Suprapubic skin (tissue), 4 donors: ENCODE results near the gene SRSF3. TPM values are rescaled to one million over a fixed set of nuclear protein-coding genes. Genes with fewer than 3 reads are reported as not detected.
A peak's percentile ranks its signal among the peaks of the same experiment; 100 is the strongest.
"Not testable (repeated sequence)": the region's sequence is repeated elsewhere in the genome, so short reads cannot be mapped to it uniquely, and the experiment has no call there.

Experiments
- DNase-seq, 2 donors: peaks; one replicate each; pipeline ENCODE4 v3.0.0-alpha.2; 2019; ENCODE audit warnings: low spot score in 2 of 2
- H3K27ac ChIP-seq: fragments of 200-600 bp; sonication (generic); one replicate; pipeline ENCODE4 v1.5.1; 2019
- H3K27me3 ChIP-seq: fragments of 200-600 bp; sonication (generic); one replicate; pipeline ENCODE4 v1.5.1; 2019
- H3K36me3 ChIP-seq: fragments of 200-600 bp; sonication (generic); one replicate; pipeline ENCODE4 v1.5.1; 2019
- H3K4me1 ChIP-seq: fragments of 200-600 bp; sonication (generic); one replicate; pipeline ENCODE4 v1.5.1; 2019
- H3K4me3 ChIP-seq: fragments of 200-600 bp; sonication (generic); one replicate; pipeline ENCODE4 v1.5.1; 2019; ENCODE audit warnings: mild to moderate bottlenecking
- H3K9me3 ChIP-seq: fragments of 200-600 bp; sonication (generic); one replicate; pipeline ENCODE4 v1.5.1; 2019
- EP300 ChIP-seq: sonication (generic); formaldehyde crosslinking; IDR thresholded peaks from one replicate; pipeline ENCODE4 v1.6.1; 2017; ENCODE audit warnings: antibody characterized with exemption
- POLR2A ChIP-seq, 2 donors: fragments of 450-650 bp; IDR thresholded peaks; one replicate each; pipeline ENCODE4 v1.6.1; 2017; ENCODE audit warnings: antibody characterized with exemption in 2 of 2, mild to moderate bottlenecking in 2 of 2, moderate library complexity in 2 of 2
- POLR2AphosphoS5 ChIP-seq, 3 donors: sonication (generic); formaldehyde crosslinking; IDR thresholded peaks; one replicate each; pipeline ENCODE4 v1.6.1; 2017; ENCODE audit warnings: antibody characterized with exemption in 3 of 3
- WGBS: methylation state at CpG from one replicate; pipeline ENCODE4 v1.1.5; 2018; 5-methylcytosine and 5-hydroxymethylcytosine counted together
- total RNA-seq, 4 donors: library from RNA; depleted of rRNA; stranded (reverse); fragments of >200 nt; gene quantifications; one replicate each; pipeline ENCODE4 v1.1.0, GENCODE V29; 2016
- TF ChIP-seq, protein P1 (sequence below), 2 donors: fragments of 200-600 bp in 1 of 2; fragments of 450-650 bp in 1 of 2; sonication (generic) in 1 of 2; IDR thresholded peaks; one replicate each; pipeline ENCODE4 v1.5.1; 2016 to 2019; ENCODE audit warnings: antibody characterized with exemption in 2 of 2, mild to moderate bottlenecking in 1 of 2, moderate library complexity in 1 of 2

SRSF3 gene
- total RNA-seq, 4 donors from 2014 or later = 152 to 180 (median 167) TPM

DNA sequence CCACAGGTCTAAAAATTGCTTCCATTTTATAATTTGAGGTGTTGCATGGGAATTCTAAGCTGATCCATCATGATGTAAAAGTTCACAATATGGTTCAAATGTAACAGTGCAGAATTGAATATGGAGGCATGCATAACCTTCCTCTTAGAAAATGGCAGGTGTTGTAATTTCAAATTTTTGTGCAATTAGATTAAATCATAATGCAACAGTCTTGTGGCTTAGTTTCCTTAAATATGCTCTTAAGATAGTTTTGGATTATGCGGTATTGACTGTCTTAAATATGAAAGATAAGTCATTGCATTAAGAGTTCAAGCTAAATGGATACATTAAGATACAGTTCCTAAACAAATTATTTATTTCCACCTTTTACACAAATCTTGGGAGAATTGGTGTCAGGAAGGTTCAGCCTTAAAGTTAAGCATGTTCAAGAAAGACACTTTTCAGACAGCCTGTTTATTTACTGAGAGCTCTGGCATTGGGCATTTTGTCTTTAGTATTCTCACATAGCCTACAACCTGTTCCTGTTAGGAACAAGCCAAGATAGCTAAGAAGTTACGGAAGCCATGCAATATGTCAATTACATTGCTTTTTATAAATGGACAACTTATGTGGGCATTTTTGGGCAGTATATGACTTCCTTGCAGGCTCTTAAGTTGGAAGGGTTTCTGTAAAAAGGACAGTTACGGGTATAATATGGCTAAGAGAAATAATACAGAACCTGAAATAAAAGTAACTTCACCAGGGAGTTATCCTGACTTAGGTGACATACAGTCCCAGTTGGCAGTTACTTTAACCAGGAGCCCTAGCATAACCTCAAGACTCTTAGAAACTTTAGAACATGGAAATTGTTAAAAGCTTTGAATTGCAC lies 9.3 kb downstream of the SRSF3 start:
- WGBS = 87% methylated on average over 3 of the region's 3 CpGs
- Histone ChIP-seq H3K9me3 (no peaks in the 10 kb centered on the region), H3K4me3 (no peak overlapping the region), H3K4me1 (peaks cover 95% of the 10 kb centered on the region), H3K27me3 (no peaks in the 10 kb centered on the region), H3K36me3 (peaks cover 94% of the 10 kb centered on the region), H3K27ac (no peak overlapping the region)
- TF ChIP-seq, protein P1, sequence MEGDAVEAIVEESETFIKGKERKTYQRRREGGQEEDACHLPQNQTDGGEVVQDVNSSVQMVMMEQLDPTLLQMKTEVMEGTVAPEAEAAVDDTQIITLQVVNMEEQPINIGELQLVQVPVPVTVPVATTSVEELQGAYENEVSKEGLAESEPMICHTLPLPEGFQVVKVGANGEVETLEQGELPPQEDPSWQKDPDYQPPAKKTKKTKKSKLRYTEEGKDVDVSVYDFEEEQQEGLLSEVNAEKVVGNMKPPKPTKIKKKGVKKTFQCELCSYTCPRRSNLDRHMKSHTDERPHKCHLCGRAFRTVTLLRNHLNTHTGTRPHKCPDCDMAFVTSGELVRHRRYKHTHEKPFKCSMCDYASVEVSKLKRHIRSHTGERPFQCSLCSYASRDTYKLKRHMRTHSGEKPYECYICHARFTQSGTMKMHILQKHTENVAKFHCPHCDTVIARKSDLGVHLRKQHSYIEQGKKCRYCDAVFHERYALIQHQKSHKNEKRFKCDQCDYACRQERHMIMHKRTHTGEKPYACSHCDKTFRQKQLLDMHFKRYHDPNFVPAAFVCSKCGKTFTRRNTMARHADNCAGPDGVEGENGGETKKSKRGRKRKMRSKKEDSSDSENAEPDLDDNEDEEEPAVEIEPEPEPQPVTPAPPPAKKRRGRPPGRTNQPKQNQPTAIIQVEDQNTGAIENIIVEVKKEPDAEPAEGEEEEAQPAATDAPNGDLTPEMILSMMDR (IDR thresholded peaks at IDR 0.05) = no peak
- no peak for DNase-seq

DNA sequence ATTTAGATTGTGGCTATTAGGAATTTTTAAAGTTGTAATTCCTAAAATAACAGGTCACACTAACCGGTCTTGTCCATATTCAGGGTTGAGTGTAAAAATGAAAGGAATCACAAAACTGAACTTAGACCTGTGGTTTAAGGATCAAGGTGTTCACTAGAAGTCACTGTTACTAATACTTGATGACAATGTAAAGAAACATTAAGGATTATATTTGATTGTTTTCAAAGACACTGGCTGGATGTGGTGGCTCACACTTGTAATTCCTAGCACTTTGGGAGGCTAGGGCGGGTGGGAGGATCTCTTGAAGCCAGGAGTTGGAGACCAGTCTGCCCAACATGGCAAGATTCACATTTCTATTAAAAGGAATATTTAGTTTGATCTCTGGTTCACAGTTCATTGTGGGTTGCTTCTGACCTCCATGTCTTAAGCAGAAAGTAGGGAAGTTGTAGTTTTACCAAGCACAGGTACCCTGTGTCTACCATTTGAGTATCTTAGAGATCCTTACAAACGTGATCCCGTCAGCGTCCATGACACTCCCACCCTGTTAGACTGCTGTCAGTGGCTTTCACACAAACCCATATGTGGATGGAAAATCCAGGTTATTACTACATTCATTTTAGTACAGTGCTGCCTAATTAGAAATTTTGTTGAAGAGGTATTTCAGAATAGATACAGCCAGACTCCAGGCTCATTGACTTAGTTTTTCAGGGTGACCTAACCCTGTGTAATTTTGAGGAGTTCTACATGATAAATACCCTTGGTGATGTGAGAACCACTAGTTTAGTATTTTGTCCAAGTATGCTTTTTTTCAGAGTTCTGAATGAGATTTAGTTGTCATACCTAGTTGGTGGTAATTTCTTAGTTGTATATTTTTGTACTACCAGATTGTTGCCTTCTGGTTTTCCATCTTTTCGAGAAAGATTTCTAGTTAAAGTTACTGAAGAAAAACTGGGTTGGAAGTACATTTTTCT lies 10.2 kb downstream of the SRSF3 start:
- H3K4me3 ChIP-seq = no peak overlapping the region
- H3K27me3 ChIP-seq = no peaks in the 10 kb centered on the region
- no peaks in the 10 kb centered on the region for H3K9me3 ChIP-seq
- WGBS = 93% methylated on average over 6 of the region's 6 CpGs
- peaks cover 89% of the 10 kb centered on the region for H3K36me3 ChIP-seq
- H3K27ac ChIP-seq = no peak overlapping the region
- H3K4me1 ChIP-seq = peaks cover 91% of the 10 kb centered on the region
- peak; percentile 13 to 26 for DNase-seq
- TF ChIP-seq, protein P1 (IDR thresholded peaks at IDR 0.05) = no peak
- no peak for TF ChIP-seq POLR2AphosphoS5 (IDR thresholded peaks at IDR 0.05)
- TF ChIP-seq POLR2A (IDR thresholded peaks at IDR 0.05) = no peak
- TF ChIP-seq EP300 = no peak

DNA sequence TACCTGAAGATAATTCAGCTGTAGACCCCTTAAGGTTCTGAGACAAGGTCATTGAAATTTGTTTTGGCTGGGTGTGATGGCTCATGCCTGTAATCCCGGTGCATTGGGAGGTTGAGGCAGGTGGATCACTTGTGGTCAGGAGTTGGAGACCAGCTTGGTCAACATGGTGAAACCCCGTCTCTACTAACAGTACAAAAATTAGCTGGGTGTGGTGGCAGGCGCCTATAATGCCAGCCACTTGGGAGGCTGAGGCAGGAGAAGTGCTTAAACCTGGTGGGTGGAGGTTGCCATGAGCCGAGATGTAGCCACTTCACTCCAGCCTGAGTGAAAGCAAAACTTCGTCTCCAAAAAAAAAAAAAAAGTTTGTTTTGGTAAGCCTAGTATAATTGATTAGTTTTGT lies 11.0 kb downstream of the SRSF3 start:
- Histone ChIP-seq H3K27me3 (no peaks in the 10 kb centered on the region), H3K9me3 (no peaks in the 10 kb centered on the region), H3K4me1 (peaks cover 83% of the 10 kb centered on the region), H3K36me3 (peaks cover 81% of the 10 kb centered on the region), H3K27ac (no peak overlapping the region), H3K4me3 (no peak overlapping the region)
- TF ChIP-seq EP300 (no peak), POLR2AphosphoS5 (IDR thresholded peaks at IDR 0.05) (no peak), POLR2A (IDR thresholded peaks at IDR 0.05) (no peak)
- TF ChIP-seq, protein P1 (IDR thresholded peaks at IDR 0.05) = no peak
- DNase-seq = peak in 1 of 2 donors; percentile 29
- 78% methylated on average over 5 of the region's 5 CpGs for WGBS

DNA sequence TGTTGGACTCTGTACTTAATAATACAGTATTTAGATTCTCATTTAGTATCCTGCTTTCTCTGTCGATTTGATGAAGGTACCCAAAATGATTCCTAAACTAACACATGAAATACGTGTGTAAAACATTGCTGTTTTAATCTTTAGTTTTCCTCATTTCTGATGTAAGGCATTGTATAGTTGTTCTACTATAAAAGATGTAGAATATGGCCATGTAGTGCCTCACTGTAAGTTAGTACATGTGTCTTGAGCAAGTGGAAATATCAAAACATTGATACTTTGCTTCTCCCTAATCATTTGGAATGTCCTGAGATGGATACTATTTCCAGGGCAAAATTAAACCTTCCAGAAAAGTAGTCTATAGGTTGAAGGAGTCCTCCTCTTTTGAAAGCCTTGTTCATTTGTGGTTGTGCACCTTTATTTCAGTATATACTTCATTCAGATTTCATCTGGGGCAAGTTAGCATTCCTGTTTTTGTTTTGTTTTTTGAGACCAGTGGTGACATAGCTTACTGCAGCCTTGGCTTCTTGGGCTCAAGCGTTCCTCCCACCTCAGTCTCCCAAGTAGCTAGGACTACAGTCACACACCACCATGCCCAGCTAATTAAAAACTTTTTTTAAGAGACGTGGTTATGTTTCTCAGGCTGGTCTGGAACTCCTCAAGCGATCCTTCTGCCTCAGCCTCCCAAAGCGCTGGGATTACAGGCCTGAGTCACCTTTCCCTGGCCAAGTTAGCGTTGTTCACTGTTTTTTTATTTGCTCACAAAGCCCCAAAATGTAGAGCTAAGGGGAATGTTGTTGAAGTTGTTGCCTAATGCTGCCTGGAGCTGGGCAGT lies 11.6 kb downstream of the SRSF3 start:
- Histone ChIP-seq H3K9me3 (no peaks in the 10 kb centered on the region), H3K27ac (no peak overlapping the region), H3K36me3 (peaks cover 81% of the 10 kb centered on the region), H3K4me3 (no peak overlapping the region), H3K4me1 (peaks cover 77% of the 10 kb centered on the region), H3K27me3 (no peaks in the 10 kb centered on the region)
- peak; percentile 22 to 34 for DNase-seq
- TF ChIP-seq POLR2AphosphoS5 (IDR thresholded peaks at IDR 0.05) (no peak), POLR2A (IDR thresholded peaks at IDR 0.05) (no peak), EP300 (no peak)
- TF ChIP-seq, protein P1 (IDR thresholded peaks at IDR 0.05) = no peak
- WGBS = 78% methylated on average over 7 of the region's 7 CpGs

DNA sequence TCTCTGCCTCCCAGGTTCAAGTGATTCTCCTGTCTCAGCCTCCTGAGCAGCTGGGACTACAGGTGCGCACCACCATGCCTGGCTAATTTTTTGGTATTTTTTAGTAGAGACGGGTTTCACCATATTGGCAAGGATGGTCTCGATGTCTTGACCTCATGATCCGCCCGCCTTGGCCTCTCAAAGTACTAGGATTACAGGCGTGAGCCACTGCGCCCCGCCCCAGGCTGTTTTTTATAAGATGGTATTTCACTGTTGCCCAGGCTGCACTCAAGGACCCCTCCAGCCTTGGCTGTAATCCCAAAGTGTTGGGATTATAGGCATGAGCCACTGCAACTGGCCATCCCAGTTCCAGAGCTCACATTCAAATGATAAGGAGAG lies 13.1 kb downstream of the SRSF3 start:
- peaks cover 79% of the 10 kb centered on the region for H3K36me3 ChIP-seq
- DNase-seq = peak in 1 of 2 donors; percentile 56
- not testable (repeated sequence) for H3K27ac ChIP-seq

More for the DNA sequence above, 13.1 kb downstream of the SRSF3 start:
- 92% methylated on average over 8 of the region's 8 CpGs for WGBS
- peaks cover 64% of the 10 kb centered on the region for H3K4me1 ChIP-seq
- H3K4me3 ChIP-seq, H3K9me3 ChIP-seq, H3K27me3 ChIP-seq: not testable (repeated sequence)
